ENCODE data around the gene GNGT2. TPM values are rescaled to one million over a fixed set of nuclear protein-coding genes. Genes with fewer than 3 reads are reported as not detected.
A peak's percentile ranks its signal among the peaks of the same experiment; 100 is the strongest.
"Not testable (repeated sequence)": the region's sequence is repeated elsewhere in the genome, so short reads cannot be mapped to it uniquely, and the experiment has no call there.

GNGT2 gene
- total RNA-seq, 1 experiment from 2014 or later: 0.40 TPM

- Histone ChIP-seq H3K9me3 (ENCODE audit: low read length) (no peaks in the 10 kb centered on the region), H3K27me3 (ENCODE audit: low read length) (no peaks in the 10 kb centered on the region), H3F3A (ENCODE audit: low read length, unreplicated experiment) (no peaks in the 10 kb centered on the region), H3K79me2 (ENCODE audit: low read length) (no peaks in the 10 kb centered on the region), H3K4me1 (ENCODE audit: insufficient read depth, low read length) (peaks cover 9% of the 10 kb centered on the region), H4K20me1 (ENCODE audit: low read length) (no peaks in the 10 kb centered on the region), H3K4me2 (ENCODE audit: low read length) (peak overlapping the region; percentile 79), H3K27ac (ENCODE audit: low read length) (peak overlapping the region; percentile 77), H2AFZ (ENCODE audit: low read length) (peak overlapping the region; percentile 76), H3K9ac (ENCODE audit: low read length) (peak overlapping the region; percentile 87), H3K4me3 (ENCODE audit: low read length) (peak overlapping the region; percentile 79), H3K9me2 (replicated peaks; ENCODE audit: low read length) (no peaks in the 10 kb centered on the region), H3K36me3 (ENCODE audit: low read depth, low read length) (no peaks in the 10 kb centered on the region)
- POLR2A ChIA-PET (ENCODE audit: unreplicated experiment): interaction anchor here (0.6 kb wide), 1 partner anchor 179 kb away, joined by 3 read pairs; no protein-coding TSS in a partner anchor
- intact Hi-C loops (cut with micrococcal nuclease): loop anchor here (5.0 kb wide), 3 partner anchors 104 to 299 kb away; partner anchors contain the start of genes ATP5MC1 and SNF8
- CTCF ChIA-PET: interaction anchor here (1.2 to 1.7 kb wide), 2 partner anchors 99 to 156 kb away, joined by 4 to 5 read pairs; no protein-coding TSS in a partner anchor
- ATAC-seq: no peak; the same call in 1 of the 2 replicates
- no TSS peak for BruUV-seq (replicated peaks)
- DNase-seq: no peak
- TF ChIP-seq CTCF (conservative IDR thresholded peaks at IDR 0.05; ENCODE audit: low read depth, low read length): no peak
Observed at GRCh38 chr17:49191409-49191916, 18.9 kb downstream of the GNGT2 start.

GRCh38 chr17:49190932-49191331 is 19.4 kb downstream of the GNGT2 start:
- H4K20me1 ChIP-seq (ENCODE audit: low read length): no peaks in the 10 kb centered on the region
- no peaks in the 10 kb centered on the region for H3F3A ChIP-seq (ENCODE audit: low read length, unreplicated experiment)
- ChIA-PET POLR2A (ENCODE audit: unreplicated experiment) (no interaction called here), CTCF (interaction anchor here (1.7 kb wide), 1 partner anchor 155 kb away, joined by 5 read pairs; no protein-coding TSS in a partner anchor)
- intact Hi-C loops (cut with micrococcal nuclease): loop anchor here (5.0 kb wide), 3 partner anchors 104 to 299 kb away; partner anchors contain the start of genes ATP5MC1 and SNF8
- H3K27me3 ChIP-seq (ENCODE audit: low read length): no peaks in the 10 kb centered on the region
- TF ChIP-seq EZH2 (IDR thresholded peaks at IDR 0.05; ENCODE audit: low read length, unreplicated experiment) (no peak), EZH2phosphoT487 (IDR thresholded peaks at IDR 0.05; ENCODE audit: borderline replicate concordance, low read length) (no peak), CTCF (conservative IDR thresholded peaks at IDR 0.05; ENCODE audit: low read depth, low read length) (no peak)
- no peak for ATAC-seq
- DNase-seq: no peak
- no peaks in the 10 kb centered on the region for H3K79me2 ChIP-seq (ENCODE audit: low read length)
- H3K36me3 ChIP-seq (ENCODE audit: low read depth, low read length): no peaks in the 10 kb centered on the region
- no peaks in the 10 kb centered on the region for H3K9me3 ChIP-seq (ENCODE audit: low read length)
- peak overlapping the region; percentile 55 for H3K4me2 ChIP-seq (ENCODE audit: low read length)
- H3K4me1 ChIP-seq (ENCODE audit: insufficient read depth, low read length): peaks cover 9% of the 10 kb centered on the region
- no peaks in the 10 kb centered on the region for H3K9me2 ChIP-seq (replicated peaks; ENCODE audit: low read length)
- BruUV-seq (replicated peaks): no TSS peak
- no peak overlapping the region for H3K27ac ChIP-seq (ENCODE audit: low read length)
- peak overlapping the region; percentile 64 for H2AFZ ChIP-seq (ENCODE audit: low read length)
- H3K4me3 ChIP-seq (ENCODE audit: low read length): peak overlapping the region; percentile 20; the same call in 1 of the 2 replicates
- H3K9ac ChIP-seq (ENCODE audit: low read length): no peak overlapping the region

- Histone ChIP-seq H3K9me2 (replicated peaks; ENCODE audit: low read length) (no peaks in the 10 kb centered on the region), H3K4me1 (ENCODE audit: insufficient read depth, low read length) (peaks cover 6% of the 10 kb centered on the region), H3K4me3 (ENCODE audit: low read length) (no peak overlapping the region), H3K27me3 (ENCODE audit: low read length) (no peaks in the 10 kb centered on the region), H3K9ac (ENCODE audit: low read length) (no peak overlapping the region), H3K79me2 (ENCODE audit: low read length) (no peaks in the 10 kb centered on the region), H3K27ac (ENCODE audit: low read length) (no peak overlapping the region), H3K9me3 (ENCODE audit: low read length) (no peaks in the 10 kb centered on the region), H3F3A (ENCODE audit: low read length, unreplicated experiment) (no peaks in the 10 kb centered on the region), H3K36me3 (ENCODE audit: low read depth, low read length) (no peaks in the 10 kb centered on the region), H4K20me1 (ENCODE audit: low read length) (no peaks in the 10 kb centered on the region), H3K4me2 (ENCODE audit: low read length) (no peak overlapping the region), H2AFZ (ENCODE audit: low read length) (no peak overlapping the region)
- ATAC-seq (no peak), DNase-seq (no peak)
- no TSS peak for BruUV-seq (replicated peaks)
- ChIA-PET POLR2A (ENCODE audit: unreplicated experiment) (no interaction called here), CTCF (no interaction called here)
- intact Hi-C loops (cut with micrococcal nuclease): no loop called here
- TF ChIP-seq EZH2phosphoT487 (IDR thresholded peaks at IDR 0.05; ENCODE audit: borderline replicate concordance, low read length) (no peak), CTCF (conservative IDR thresholded peaks at IDR 0.05; ENCODE audit: low read depth, low read length) (no peak), EZH2 (IDR thresholded peaks at IDR 0.05; ENCODE audit: low read length, unreplicated experiment) (no peak)
Observed at GRCh38 chr17:49187301-49187700, 23.1 kb downstream of the GNGT2 start.

GRCh38 chr17:49185381-49185780 is 25.0 kb downstream of the GNGT2 start:
- H3F3A ChIP-seq (ENCODE audit: low read length, unreplicated experiment); H3K27me3 ChIP-seq (ENCODE audit: low read length); ATAC-seq; H3K36me3 ChIP-seq (ENCODE audit: low read depth, low read length); H2AFZ ChIP-seq (ENCODE audit: low read length); POLR2A ChIA-PET (ENCODE audit: unreplicated experiment); H3K9me3 ChIP-seq (ENCODE audit: low read length); H3K27ac ChIP-seq (ENCODE audit: low read length); H3K4me1 ChIP-seq (ENCODE audit: insufficient read depth, low read length); H3K4me3 ChIP-seq (ENCODE audit: low read length); H3K9ac ChIP-seq (ENCODE audit: low read length); BruUV-seq (replicated peaks); H3K4me2 ChIP-seq (ENCODE audit: low read length); intact Hi-C loops (cut with micrococcal nuclease); H3K9me2 ChIP-seq (replicated peaks; ENCODE audit: low read length); H3K79me2 ChIP-seq (ENCODE audit: low read length); DNase-seq; CTCF ChIA-PET; H4K20me1 ChIP-seq (ENCODE audit: low read length): not testable (repeated sequence)

Data from PC-3 (cell line).